ENCODE data around the gene SPEN. TPM values are rescaled to one million over a fixed set of nuclear protein-coding genes. Genes with fewer than 3 reads are reported as not detected.

SPEN gene
- total and polyA plus RNA-seq, 2 of the 4 experiments (the other 2 are of a cell fraction) = 7.6 to 15.8 TPM

DNA sequence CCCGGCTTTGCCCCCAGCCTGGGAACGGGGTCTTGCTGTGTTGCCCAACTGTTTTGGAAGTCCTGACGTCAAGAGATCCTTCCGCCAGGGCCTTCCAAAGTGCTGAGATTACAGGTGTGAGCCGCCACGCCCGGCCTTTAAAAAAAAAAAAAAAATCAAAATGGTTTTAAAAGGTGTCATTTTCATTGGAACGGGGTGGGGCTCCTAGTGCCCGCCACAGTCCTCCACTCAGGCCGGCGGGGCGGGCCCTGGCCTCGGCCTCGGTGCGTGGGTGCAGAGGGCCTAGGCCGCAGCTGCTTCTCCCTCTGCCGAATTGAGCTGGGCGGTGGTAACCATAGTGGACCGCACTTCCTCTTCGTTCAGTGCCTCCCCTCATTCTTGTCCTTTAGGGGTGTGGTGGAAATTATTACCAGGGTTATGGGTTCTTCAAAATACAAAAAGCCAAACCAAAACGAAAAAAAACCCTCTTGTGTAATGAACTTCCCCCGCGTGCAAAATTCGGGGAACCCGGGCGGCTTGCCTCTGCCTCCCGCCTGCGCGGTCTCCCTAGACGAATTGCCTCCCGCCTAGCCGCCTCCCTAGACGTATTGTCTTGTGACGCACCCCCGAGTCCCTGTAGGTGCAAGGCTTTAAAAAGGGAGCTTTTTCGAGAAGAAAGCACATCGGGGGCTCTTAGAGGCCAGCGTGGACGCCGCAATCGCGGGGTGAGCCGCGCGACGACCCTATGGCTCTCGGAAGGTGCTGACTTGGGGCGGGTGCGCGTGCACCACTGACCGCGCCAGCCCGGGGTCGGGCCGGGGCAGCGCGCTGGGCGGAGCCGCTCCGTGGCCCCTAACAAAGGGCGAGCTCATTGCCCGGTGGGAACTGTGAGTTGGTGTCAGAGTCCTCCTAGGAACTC is 10.5 kb upstream of the SPEN start:
- ChIA-PET POLR2A (ENCODE audit: unreplicated experiment) (interaction anchor here (1.1 kb wide), 1 partner anchor 12 kb away, joined by 3 read pairs; no protein-coding TSS in a partner anchor), CTCF (no interaction called here)
- Histone ChIP-seq H3K4me1 (ENCODE audit: control insufficient read depth, insufficient read depth, low read length) (peaks cover 2% of the 10 kb centered on the region; the same call in 1 of the 2 replicates), H2BK15ac (ENCODE audit: low read depth, low read length) (no peak overlapping the region), H3K27ac (ENCODE audit: insufficient read depth, low read length) (no peak overlapping the region), H4K20me1 (ENCODE audit: insufficient read depth, low read length) (no peaks in the 10 kb centered on the region), H3K36me3 (ENCODE audit: control insufficient read depth, insufficient read depth, low read length) (no peaks in the 10 kb centered on the region), H3K4ac (ENCODE audit: low read depth, low read length) (no peak overlapping the region), H2AK5ac (ENCODE audit: low read depth, low read length) (0 out of 2 replicates have a peak overlapping the region, but pooled peaks have one; percentile 27), H3K9ac (ENCODE audit: low read depth, low read length) (no peak overlapping the region), H3K9me1 (ENCODE audit: insufficient read depth, low read length) (no peaks in the 10 kb centered on the region), H3K14ac (replicated peaks; ENCODE audit: low read depth, low read length) (no peak overlapping the region), H2BK5ac (ENCODE audit: low read depth, low read length, poor library complexity, severe bottlenecking) (no peak overlapping the region), H4K5ac (ENCODE audit: low read depth, low read length) (no peak overlapping the region), H4K8ac (ENCODE audit: low read depth in 2 of 2, low read length in 2 of 2) (no peak overlapping the region; a peak in 1 of 4 replicates), H3K56ac (ENCODE audit: extremely low read depth, insufficient read depth, low read length) (no peak overlapping the region), H3K9me3 (ENCODE audit: control insufficient read depth, insufficient read depth, low read length) (no peaks in the 10 kb centered on the region), H2AFZ (replicated peaks; ENCODE audit: low read length, poor library complexity) (no peak overlapping the region), H3K18ac (ENCODE audit: low read depth, low read length) (no peak overlapping the region), H2BK120ac (ENCODE audit: low read depth, low read length) (no peak overlapping the region), H2BK20ac (ENCODE audit: low read depth, low read length) (no peak overlapping the region), H3K4me3 (ENCODE audit: insufficient read depth, low read depth, low read length) (no peak overlapping the region), H3K4me2 (ENCODE audit: low read depth, low read length) (no peak overlapping the region), H3K79me1 (ENCODE audit: low read depth in 1 of 2, low read length in 2 of 2) (peaks cover 5 to 23% of the 10 kb centered on the region in 2 experiments; a peak in 3 of 4 replicates), H3K23ac (ENCODE audit: low read depth, low read length) (no peak overlapping the region), H3K27me3 (ENCODE audit: control insufficient read depth, insufficient read depth, low read length) (no peaks in the 10 kb centered on the region), H2AK9ac (replicated peaks; ENCODE audit: low read depth, low read length, poor library complexity) (peak overlapping the region; percentile 15), H4K91ac (ENCODE audit: insufficient read depth, low read depth, low read length) (no peak overlapping the region)
- WGBS, 2 experiments (ENCODE audit: extremely low coverage in 2 of 2, insufficient read length in 1 of 2) = 73% methylated on average over 38 of the region's 62 CpGs; no CpG with 5 or more reads in 1 of the 2 experiments
- BruUV-seq (replicated peaks) = no TSS peak
- in situ Hi-C loops (cut with MboI; ENCODE audit: low sequenced_read_pairs) (no loop called here), intact Hi-C loops (cut with micrococcal nuclease) (no loop called here), dilution Hi-C loops (cut with HindIII; ENCODE audit: low sequenced_read_pairs, unreplicated experiment) (no loop called here)
- DNase-seq (no peak), ATAC-seq (ENCODE audit: low read depth) (no peak)
- TF ChIP-seq, protein P1, sequence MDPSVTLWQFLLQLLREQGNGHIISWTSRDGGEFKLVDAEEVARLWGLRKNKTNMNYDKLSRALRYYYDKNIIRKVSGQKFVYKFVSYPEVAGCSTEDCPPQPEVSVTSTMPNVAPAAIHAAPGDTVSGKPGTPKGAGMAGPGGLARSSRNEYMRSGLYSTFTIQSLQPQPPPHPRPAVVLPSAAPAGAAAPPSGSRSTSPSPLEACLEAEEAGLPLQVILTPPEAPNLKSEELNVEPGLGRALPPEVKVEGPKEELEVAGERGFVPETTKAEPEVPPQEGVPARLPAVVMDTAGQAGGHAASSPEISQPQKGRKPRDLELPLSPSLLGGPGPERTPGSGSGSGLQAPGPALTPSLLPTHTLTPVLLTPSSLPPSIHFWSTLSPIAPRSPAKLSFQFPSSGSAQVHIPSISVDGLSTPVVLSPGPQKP (IDR thresholded peaks at IDR 0.05; ENCODE audit: borderline replicate concordance, low read depth, low read length) = no peak
- no peak for TF ChIP-seq SMC3 (IDR thresholded peaks at IDR 0.05; ENCODE audit: low read depth, low read length)
- no peak for TF ChIP-seq MXI1 (IDR thresholded peaks at IDR 0.05; ENCODE audit: borderline replicate concordance, low read depth, low read length)
- TF ChIP-seq FOS (IDR thresholded peaks at IDR 0.05; ENCODE audit: low read depth, low read length) = no peak
- no peak for TF ChIP-seq CEBPB (IDR thresholded peaks at IDR 0.05; ENCODE audit: low read depth, low read length)
- no peak for TF ChIP-seq MAZ (IDR thresholded peaks at IDR 0.05; ENCODE audit: borderline replicate concordance, low read depth, low read length)
- no peak for TF ChIP-seq MAFK (IDR thresholded peaks at IDR 0.05; ENCODE audit: low read depth, low read length)
- TF ChIP-seq RCOR1 (IDR thresholded peaks at IDR 0.05; ENCODE audit: insufficient replicate concordance, low read length) = no peak
- no peak for TF ChIP-seq CHD1 (IDR thresholded peaks at IDR 0.05; ENCODE audit: low read depth, low read length)
- TF ChIP-seq POLR2A (IDR thresholded peaks at IDR 0.05; ENCODE audit: low read depth, low read length) = no peak
- no peak for TF ChIP-seq NFE2L2 (IDR thresholded peaks at IDR 0.05; ENCODE audit: low read depth, low read length)
